Measurements from ENCODE around the gene NKAIN4.

Gene NKAIN4

DNA sequence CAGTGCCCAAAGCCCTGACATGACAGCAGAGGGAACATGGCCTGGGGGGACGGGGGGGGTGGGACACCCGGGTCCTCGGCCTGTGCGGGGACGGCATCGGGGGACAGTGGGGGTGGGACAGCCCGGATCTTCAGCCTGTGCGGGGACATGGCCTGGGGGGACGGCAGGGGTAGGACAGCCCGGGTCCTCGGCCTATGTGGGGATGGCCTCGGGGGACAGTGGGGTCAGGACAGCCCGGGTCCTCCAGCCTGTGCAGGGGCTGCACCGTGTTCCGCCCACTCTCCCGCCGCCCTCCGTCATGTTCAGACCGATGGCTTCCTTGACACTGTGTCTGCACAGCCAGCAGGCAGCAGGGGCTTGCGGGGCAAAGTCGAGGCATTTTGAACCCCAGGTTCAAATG is 11.5 kb downstream of the NKAIN4 start:
- H3K4me3 ChIP-seq (ENCODE audit: low read depth, low read length): no peak overlapping the region
- CTCF ChIA-PET: interaction anchor here (1.4 to 12.3 kb wide), 3 partner anchors 12 to 20 kb away, joined by 8 to 121 read pairs (median 9); no protein-coding TSS in a partner anchor
- no peak for DNase-seq (ENCODE audit: low read depth, low spot score)
- POLR2A ChIA-PET: no interaction called here
- TF ChIP-seq, protein P1, sequence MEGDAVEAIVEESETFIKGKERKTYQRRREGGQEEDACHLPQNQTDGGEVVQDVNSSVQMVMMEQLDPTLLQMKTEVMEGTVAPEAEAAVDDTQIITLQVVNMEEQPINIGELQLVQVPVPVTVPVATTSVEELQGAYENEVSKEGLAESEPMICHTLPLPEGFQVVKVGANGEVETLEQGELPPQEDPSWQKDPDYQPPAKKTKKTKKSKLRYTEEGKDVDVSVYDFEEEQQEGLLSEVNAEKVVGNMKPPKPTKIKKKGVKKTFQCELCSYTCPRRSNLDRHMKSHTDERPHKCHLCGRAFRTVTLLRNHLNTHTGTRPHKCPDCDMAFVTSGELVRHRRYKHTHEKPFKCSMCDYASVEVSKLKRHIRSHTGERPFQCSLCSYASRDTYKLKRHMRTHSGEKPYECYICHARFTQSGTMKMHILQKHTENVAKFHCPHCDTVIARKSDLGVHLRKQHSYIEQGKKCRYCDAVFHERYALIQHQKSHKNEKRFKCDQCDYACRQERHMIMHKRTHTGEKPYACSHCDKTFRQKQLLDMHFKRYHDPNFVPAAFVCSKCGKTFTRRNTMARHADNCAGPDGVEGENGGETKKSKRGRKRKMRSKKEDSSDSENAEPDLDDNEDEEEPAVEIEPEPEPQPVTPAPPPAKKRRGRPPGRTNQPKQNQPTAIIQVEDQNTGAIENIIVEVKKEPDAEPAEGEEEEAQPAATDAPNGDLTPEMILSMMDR (IDR thresholded peaks at IDR 0.05; ENCODE audit: insufficient read depth, low read length, missing control alignments): no peak

DNA sequence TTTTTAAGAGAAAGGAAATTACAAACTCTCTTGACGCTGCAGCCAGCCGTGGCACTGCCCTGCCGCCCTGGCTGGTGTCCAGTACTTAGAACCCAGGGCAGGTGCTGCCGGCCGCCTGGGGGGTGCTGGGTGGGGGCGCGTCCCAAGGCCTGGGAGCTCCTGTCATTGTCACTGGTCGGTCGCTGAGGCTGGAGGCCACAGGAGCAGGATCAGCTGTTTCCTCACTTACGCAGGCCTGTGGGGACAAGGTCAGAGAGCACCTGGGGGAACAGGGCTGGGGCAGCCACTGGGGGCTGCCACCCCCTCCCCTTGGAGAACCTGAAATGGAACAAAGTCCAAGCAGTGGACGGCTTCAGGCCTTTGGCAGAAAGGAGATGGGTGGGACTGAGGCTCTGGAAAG is 13.0 kb downstream of the NKAIN4 start:
- POLR2A ChIA-PET: no interaction called here
- TF ChIP-seq, protein P1 (IDR thresholded peaks at IDR 0.05; ENCODE audit: insufficient read depth, low read length, missing control alignments): no peak
- H3K4me3 ChIP-seq (ENCODE audit: low read depth, low read length): no peak overlapping the region
- no peak for DNase-seq (ENCODE audit: low read depth, low spot score)
- CTCF ChIA-PET: interaction anchor here (1.8 to 12.3 kb wide), 2 partner anchors 11 to 17 kb away, joined by 7 to 121 read pairs; no protein-coding TSS in a partner anchor

DNA sequence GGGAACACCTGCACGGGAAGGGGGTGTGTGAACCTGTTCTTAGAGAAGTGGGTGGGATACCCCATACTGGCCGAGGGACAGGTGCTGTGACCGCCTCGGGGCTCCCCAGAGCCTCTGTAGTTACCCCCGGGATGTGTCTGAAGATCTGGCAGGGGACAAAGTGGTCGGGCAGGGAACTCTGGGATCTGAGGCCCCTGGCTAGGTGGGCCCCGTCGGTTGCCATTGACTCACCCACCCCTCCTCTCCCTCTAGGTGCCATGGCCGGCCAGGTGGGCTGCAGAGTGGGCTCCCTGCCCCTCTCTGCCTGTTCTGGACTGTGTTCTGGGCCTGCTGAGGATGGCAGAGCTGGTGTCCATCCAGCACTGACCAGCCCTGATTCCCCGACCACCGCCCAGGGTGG is 14.3 kb downstream of the NKAIN4 start:
- ChIA-PET CTCF (interaction anchor here (1.5 to 12.3 kb wide), 2 partner anchors 9 to 16 kb away, joined by 3 to 121 read pairs; no protein-coding TSS in a partner anchor), POLR2A (no interaction called here)
- no peak for DNase-seq (ENCODE audit: low read depth, low spot score)
- TF ChIP-seq, protein P1 (IDR thresholded peaks at IDR 0.05; ENCODE audit: insufficient read depth, low read length, missing control alignments): no peak
- no peak overlapping the region for H3K4me3 ChIP-seq (ENCODE audit: low read depth, low read length)

DNA sequence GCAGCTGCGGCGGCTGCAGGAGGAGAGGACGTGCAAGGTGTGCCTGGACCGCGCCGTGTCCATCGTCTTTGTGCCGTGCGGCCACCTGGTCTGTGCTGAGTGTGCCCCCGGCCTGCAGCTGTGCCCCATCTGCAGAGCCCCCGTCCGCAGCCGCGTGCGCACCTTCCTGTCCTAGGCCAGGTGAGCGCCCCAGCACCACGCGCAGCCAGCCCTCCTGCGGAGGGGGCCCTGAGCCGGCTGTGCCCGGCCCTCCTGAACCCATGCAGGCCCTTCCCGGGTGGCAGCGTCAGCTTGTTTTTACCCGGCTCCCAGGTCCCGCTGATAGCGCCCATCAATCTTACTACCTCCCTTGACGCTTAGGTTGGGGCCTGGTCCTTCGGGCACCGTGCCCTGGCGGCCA is 14.8 kb downstream of the NKAIN4 start:
- DNase-seq (ENCODE audit: low read depth, low spot score): no peak
- ChIA-PET CTCF (interaction anchor here (1.5 to 12.3 kb wide), 2 partner anchors 10 to 15 kb away, joined by 3 to 121 read pairs; no protein-coding TSS in a partner anchor), POLR2A (no interaction called here)

DNA sequence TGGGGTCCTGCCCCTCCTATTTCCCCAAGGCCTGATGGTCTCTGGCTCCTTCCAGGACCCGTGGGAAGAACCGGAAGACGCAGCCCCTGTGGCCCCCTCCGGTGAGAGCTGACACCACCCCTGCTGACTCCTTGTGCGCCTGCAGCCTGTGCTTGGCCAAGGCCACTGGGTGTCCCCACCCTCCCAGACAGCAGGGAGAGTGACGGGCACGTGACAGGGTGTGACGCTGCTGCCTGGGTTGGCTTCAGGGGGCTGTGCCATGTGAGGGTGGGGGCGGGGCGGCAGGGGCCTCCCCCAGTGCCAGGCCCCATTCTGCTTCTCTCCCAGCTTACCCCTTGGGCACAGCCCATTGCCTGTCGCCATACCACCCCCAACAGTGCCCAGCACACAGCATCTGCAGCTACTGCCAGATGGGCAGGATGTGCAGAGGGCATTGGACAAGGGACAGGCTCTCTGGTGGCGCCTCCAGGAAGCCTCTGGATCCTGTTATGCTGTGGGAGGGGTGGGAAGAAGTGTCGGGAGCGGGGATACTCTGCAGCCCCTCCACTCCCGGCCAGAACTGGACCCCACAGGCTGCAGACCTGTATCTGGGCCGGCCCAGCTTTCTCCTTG is 15.6 kb downstream of the NKAIN4 start:
- no peak overlapping the region for H3K4me3 ChIP-seq (ENCODE audit: low read depth, low read length)
- no peak for DNase-seq (ENCODE audit: low read depth, low spot score)
- TF ChIP-seq, protein P1 (IDR thresholded peaks at IDR 0.05; ENCODE audit: insufficient read depth, low read length, missing control alignments): no peak
- CTCF ChIA-PET: interaction anchor here (12.3 kb wide), 1 partner anchor 14 kb away, joined by 121 read pairs; no protein-coding TSS in a partner anchor
- POLR2A ChIA-PET: no interaction called here

More for the DNA sequence above, 14.8 kb downstream of the NKAIN4 start:
- no peak overlapping the region for H3K4me3 ChIP-seq (ENCODE audit: low read depth, low read length)
- TF ChIP-seq, protein P1 (IDR thresholded peaks at IDR 0.05; ENCODE audit: insufficient read depth, low read length, missing control alignments): no peak

DNA sequence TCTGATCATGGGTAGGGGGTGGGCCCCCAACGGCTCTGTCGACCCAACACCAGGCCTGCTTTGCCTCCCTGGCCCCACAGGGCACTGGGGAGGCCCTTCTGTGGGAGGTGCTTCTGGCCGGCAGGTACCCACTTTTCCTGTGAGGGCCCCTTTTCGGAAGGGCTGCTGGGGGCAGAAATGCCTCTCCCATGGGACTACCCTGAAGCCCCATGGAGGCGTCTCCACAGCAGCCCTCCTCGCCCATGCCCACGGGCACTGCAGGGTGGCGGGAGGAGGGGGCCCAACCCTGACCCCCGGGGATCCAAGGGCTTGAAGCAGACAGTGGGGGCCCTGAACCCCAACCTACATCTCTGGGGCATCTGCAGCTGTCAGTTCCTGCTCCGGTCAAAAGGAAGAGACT is 16.2 kb downstream of the NKAIN4 start:
- TF ChIP-seq, protein P1 (IDR thresholded peaks at IDR 0.05; ENCODE audit: insufficient read depth, low read length, missing control alignments): no peak
- ChIA-PET CTCF (interaction anchor here (0.8 to 12.3 kb wide), 2 partner anchors 14 to 17 kb away, joined by 3 to 121 read pairs; no protein-coding TSS in a partner anchor), POLR2A (no interaction called here)
- H3K4me3 ChIP-seq (ENCODE audit: low read depth, low read length): no peak overlapping the region
- DNase-seq (ENCODE audit: low read depth, low spot score): no peak

All from AG04449 (cell line).